Mesendoderm (in vitro differentiated cells): ENCODE data around the gene ERBIN.

Experiments
- DNase-seq: peaks from one replicate; pipeline ENCODE4 v3.0.0; 2013
- H2AK5ac ChIP-seq: 2 replicates; pipeline ENCODE4 v1.6.1; 2013; ENCODE audit warnings: low read length, inconsistent platforms
- H2BK120ac ChIP-seq: 2 replicates; pipeline ENCODE4 v1.6.1; 2013; ENCODE audit warnings: low read depth, mild to moderate bottlenecking, low read length, moderate library complexity, mixed read lengths
- H2BK15ac ChIP-seq: replicated peaks from 2 replicates; pipeline ENCODE4 v1.6.1; 2013; ENCODE audit warnings: low read depth, mild to moderate bottlenecking, moderate library complexity
- H2BK5ac ChIP-seq: 2 replicates; pipeline ENCODE4 v1.6.1; 2013; ENCODE audit warnings: low read length, inconsistent platforms
- H3K18ac ChIP-seq: 2 replicates; pipeline ENCODE4 v1.6.1; 2013; ENCODE audit warnings: mild to moderate bottlenecking, low read length, mixed read lengths
- H3K23ac ChIP-seq: one replicate; pipeline ENCODE4 v1.6.1; 2013; ENCODE audit warnings: low read length
- H3K27ac ChIP-seq: 2 replicates; pipeline ENCODE4 v1.5.1; 2013; ENCODE audit warnings: low read depth, mild to moderate bottlenecking, inconsistent platforms, low read length, moderate library complexity
- H3K27me3 ChIP-seq: 2 replicates; pipeline ENCODE4 v1.6.1; 2013; ENCODE audit warnings: low read length, control low read depth, mild to moderate bottlenecking, inconsistent platforms; ENCODE audit not compliant: insufficient read depth, poor library complexity
- H3K36me3 ChIP-seq: 2 replicates; pipeline ENCODE4 v1.6.1; 2013; ENCODE audit warnings: low read length, inconsistent platforms; ENCODE audit not compliant: control insufficient read depth, insufficient read depth
- H3K4ac ChIP-seq: one replicate; pipeline ENCODE4 v1.6.1; 2013; ENCODE audit warnings: low read depth, mild to moderate bottlenecking, low read length, moderate library complexity
- H3K4me1 ChIP-seq: 2 replicates; pipeline ENCODE4 v1.6.1; 2013; ENCODE audit warnings: low read depth, low read length, inconsistent platforms; ENCODE audit not compliant: control insufficient read depth
- H3K4me2 ChIP-seq: 2 replicates; pipeline ENCODE4 v1.6.1; 2013; ENCODE audit warnings: low read length
- H3K4me3 ChIP-seq: 2 replicates; pipeline ENCODE4 v1.5.1; 2013; ENCODE audit warnings: mild to moderate bottlenecking, low read length
- H3K56ac ChIP-seq: one replicate; pipeline ENCODE4 v1.6.1; 2013; ENCODE audit warnings: low read length
- H3K79me1 ChIP-seq: 2 replicates; pipeline ENCODE4 v1.6.1; 2013; ENCODE audit warnings: low read length, inconsistent platforms
- H3K79me2 ChIP-seq: 2 replicates; pipeline ENCODE4 v1.6.1; 2013; ENCODE audit warnings: mild to moderate bottlenecking, low read length; ENCODE audit not compliant: control insufficient read depth, insufficient read depth
- H3K9ac ChIP-seq: 2 replicates; pipeline ENCODE4 v1.6.1; 2013; ENCODE audit warnings: low read length, inconsistent platforms
- H4K5ac ChIP-seq: one replicate; pipeline ENCODE4 v1.6.1; 2013; ENCODE audit warnings: low read length
- H4K8ac ChIP-seq: one replicate; pipeline ENCODE4 v1.6.1; 2013; ENCODE audit warnings: low read depth, mild to moderate bottlenecking, control low read depth, low read length, moderate library complexity
- WGBS: extraction: QIAGEN DNeasy Blood & Tissue Kit; methylation state at CpG from one replicate; pipeline ENCODE4 v1.1.7; 2013; ENCODE audit warnings: low lambda C conversion rate, missing lambda C conversion rate; ENCODE audit not compliant: insufficient coverage; ENCODE audit errors: extremely low coverage; 5-methylcytosine and 5-hydroxymethylcytosine counted together

The ERBIN gene

GRCh38 chr5:65900746-65901145 lies 25.6 kb upstream of the ERBIN start:
- Histone ChIP-seq H3K79me1 (no peaks in the 10 kb centered on the region), H3K18ac (no peak overlapping the region), H3K23ac (no peak overlapping the region), H2BK120ac (no peak overlapping the region), H3K4me3 (no peak overlapping the region), H3K56ac (no peak overlapping the region), H3K27ac (no peak overlapping the region), H3K9ac (no peak overlapping the region), H2BK15ac (no peak overlapping the region), H3K4ac (no peak overlapping the region), H2BK5ac (no peak overlapping the region), H3K4me2 (no peak overlapping the region), H3K4me1 (no peaks in the 10 kb centered on the region), H3K27me3 (no peaks in the 10 kb centered on the region), H4K5ac (no peak overlapping the region), H2AK5ac (no peak overlapping the region), H3K79me2 (no peaks in the 10 kb centered on the region), H4K8ac (no peak overlapping the region), H3K36me3 (no peaks in the 10 kb centered on the region)
- no CpG with 5 or more reads among the region's 2 CpGs for WGBS
- DNase-seq: no peak

- no peak overlapping the region for H2BK120ac ChIP-seq
- no peaks in the 10 kb centered on the region for H3K36me3 ChIP-seq
- H3K4ac ChIP-seq: no peak overlapping the region
- no peak overlapping the region for H3K27ac ChIP-seq
- no peak overlapping the region for H3K23ac ChIP-seq
- WGBS: no CpG with 5 or more reads among the region's 4 CpGs
- H2BK5ac ChIP-seq: no peak overlapping the region
- no peak overlapping the region for H3K56ac ChIP-seq
- no peak for DNase-seq
- H3K4me2 ChIP-seq: no peak overlapping the region
- H3K18ac ChIP-seq: no peak overlapping the region
- no peak overlapping the region for H3K9ac ChIP-seq
- H4K8ac ChIP-seq: no peak overlapping the region
- H3K27me3 ChIP-seq: no peaks in the 10 kb centered on the region
- no peak overlapping the region for H2AK5ac ChIP-seq
- no peaks in the 10 kb centered on the region for H3K79me1 ChIP-seq
- H4K5ac ChIP-seq: no peak overlapping the region
- no peaks in the 10 kb centered on the region for H3K79me2 ChIP-seq
- H3K4me1 ChIP-seq: no peaks in the 10 kb centered on the region
- H3K4me3 ChIP-seq: no peak overlapping the region
- H2BK15ac ChIP-seq: no peak overlapping the region
These were observed 24.3 kb upstream of the ERBIN start for GRCh38 chr5:65902104-65902503.

- Histone ChIP-seq H3K79me2 (no peaks in the 10 kb centered on the region), H3K4me1 (no peaks in the 10 kb centered on the region), H3K23ac (no peak overlapping the region), H3K18ac (no peak overlapping the region), H3K36me3 (no peaks in the 10 kb centered on the region), H4K5ac (no peak overlapping the region), H3K27me3 (no peaks in the 10 kb centered on the region), H3K56ac (no peak overlapping the region), H2AK5ac (no peak overlapping the region), H3K27ac (no peak overlapping the region), H3K4me3 (no peak overlapping the region), H3K4ac (no peak overlapping the region), H2BK120ac (no peak overlapping the region), H4K8ac (no peak overlapping the region), H3K79me1 (no peaks in the 10 kb centered on the region), H2BK15ac (no peak overlapping the region), H3K9ac (no peak overlapping the region), H2BK5ac (no peak overlapping the region), H3K4me2 (no peak overlapping the region)
- WGBS: no CpG with 5 or more reads among the region's 1 CpG
- DNase-seq: no peak
These were observed 22.8 kb upstream of the ERBIN start for GRCh38 chr5:65903581-65903980.

GRCh38 chr5:65906256-65906655 lies 20.1 kb upstream of the ERBIN start:
- Histone ChIP-seq H2BK5ac (no peak overlapping the region), H3K27me3 (no peaks in the 10 kb centered on the region), H3K4ac (no peak overlapping the region), H3K79me2 (no peaks in the 10 kb centered on the region), H2BK15ac (no peak overlapping the region), H4K8ac (no peak overlapping the region), H3K18ac (no peak overlapping the region), H3K4me2 (no peak overlapping the region), H3K56ac (no peak overlapping the region), H3K23ac (no peak overlapping the region), H3K4me1 (no peaks in the 10 kb centered on the region), H3K36me3 (no peaks in the 10 kb centered on the region), H2AK5ac (no peak overlapping the region), H4K5ac (no peak overlapping the region), H3K4me3 (no peak overlapping the region), H3K79me1 (no peaks in the 10 kb centered on the region), H3K9ac (no peak overlapping the region), H3K27ac (no peak overlapping the region), H2BK120ac (no peak overlapping the region)
- DNase-seq: no peak

- Histone ChIP-seq H2BK120ac (no peak overlapping the region), H3K4ac (no peak overlapping the region), H2BK15ac (no peak overlapping the region)
These were observed 19.2 kb upstream of the ERBIN start for GRCh38 chr5:65907135-65907534.

GRCh38 chr5:65910711-65911110 lies 15.7 kb upstream of the ERBIN start:
- Histone ChIP-seq H2BK120ac (no peak overlapping the region), H3K36me3 (no peaks in the 10 kb centered on the region), H3K23ac (no peak overlapping the region), H2BK15ac (no peak overlapping the region), H3K4me2 (no peak overlapping the region), H4K5ac (no peak overlapping the region), H3K27me3 (no peaks in the 10 kb centered on the region), H3K27ac (no peak overlapping the region), H3K79me1 (no peaks in the 10 kb centered on the region), H3K4ac (no peak overlapping the region), H3K79me2 (no peaks in the 10 kb centered on the region), H3K4me1 (no peaks in the 10 kb centered on the region), H2BK5ac (no peak overlapping the region), H3K56ac (no peak overlapping the region), H3K9ac (no peak overlapping the region), H4K8ac (no peak overlapping the region), H3K4me3 (no peak overlapping the region), H3K18ac (no peak overlapping the region), H2AK5ac (no peak overlapping the region)
- DNase-seq: no peak
- no CpG with 5 or more reads among the region's 3 CpGs for WGBS

More at GRCh38 chr5:65907135-65907534, 19.2 kb upstream of the ERBIN start:
- no peak overlapping the region for H4K5ac ChIP-seq
- no peak overlapping the region for H3K18ac ChIP-seq
- no peak overlapping the region for H4K8ac ChIP-seq
- H2AK5ac ChIP-seq: no peak overlapping the region
- H3K4me3 ChIP-seq: no peak overlapping the region
- H3K23ac ChIP-seq: no peak overlapping the region
- H3K27ac ChIP-seq: no peak overlapping the region
- H3K4me2 ChIP-seq: no peak overlapping the region
- H3K79me1 ChIP-seq: no peaks in the 10 kb centered on the region
- no CpG with 5 or more reads among the region's 2 CpGs for WGBS
- no peak for DNase-seq
- no peaks in the 10 kb centered on the region for H3K4me1 ChIP-seq
- H3K36me3 ChIP-seq: no peaks in the 10 kb centered on the region
- H3K27me3 ChIP-seq: no peaks in the 10 kb centered on the region
- no peak overlapping the region for H2BK5ac ChIP-seq
- H3K9ac ChIP-seq: no peak overlapping the region
- no peak overlapping the region for H3K56ac ChIP-seq
- H3K79me2 ChIP-seq: no peaks in the 10 kb centered on the region
